Esophagus squamous epithelium (tissue), 5 donors: Measurements from ENCODE around the gene ZNF674. TPM values are rescaled to one million over a fixed set of nuclear protein-coding genes. Genes with fewer than 3 reads are reported as not detected.
"Not testable (repeated sequence)": the region's sequence is repeated elsewhere in the genome, so short reads cannot be mapped to it uniquely, and the experiment has no call there.

Source experiments
- DNase-seq: peaks from one replicate; lab custom pipeline; 2025; lab: John Stamatoyannopoulos, UW
- H3K27ac ChIP-seq, 4 donors: fragments of 200-600 bp; sonication (generic); one replicate each; pipeline ENCODE4 v1.5.1; 2016 to 2019; ENCODE audit warnings: mild to moderate bottlenecking in 1 of 4
- H3K27me3 ChIP-seq, 4 donors: fragments of 200-600 bp; sonication (generic); 1 replicate in 3 of 4; 2 replicates in 1 of 4; pipeline versions ENCODE4 v1.5.1 to v1.6.0; 2017 to 2021; ENCODE audit warnings: antibody characterized with exemption in 1 of 4
- H3K36me3 ChIP-seq, 3 donors: fragments of 200-600 bp; sonication (generic); one replicate each; pipeline ENCODE4 v1.5.1; 2016 to 2019
- H3K4me1 ChIP-seq, 3 donors: fragments of 200-600 bp; sonication (generic); one replicate each; pipeline ENCODE4 v1.5.1; 2017 to 2019
- H3K4me3 ChIP-seq, 4 donors: fragments of 200-600 bp; sonication (generic); 1 replicate in 3 of 4; 2 replicates in 1 of 4; pipeline ENCODE4 v1.5.1; 2016 to 2019; ENCODE audit warnings: mild to moderate bottlenecking in 2 of 4, moderate library complexity in 1 of 4
- H3K9me3 ChIP-seq, 3 donors: fragments of 200-600 bp; sonication (generic); one replicate each; pipeline ENCODE4 v1.5.1; 2016 to 2019
- POLR2A ChIP-seq, 4 donors: fragments of 450-650 bp; IDR thresholded peaks; one replicate each; pipeline ENCODE4 v1.6.1; 2017; ENCODE audit warnings: antibody characterized with exemption in 4 of 4, mild to moderate bottlenecking in 4 of 4, moderate library complexity in 3 of 4
- WGBS, 2 donors: methylation state at CpG; one replicate each; pipeline ENCODE4 v1.1.5; 2018; 5-methylcytosine and 5-hydroxymethylcytosine counted together
- intact Hi-C: fragments of 100-400 bp; cut with DNase I; formaldehyde crosslinking; loops from one replicate; pipeline ENCODE4 v1.15.0; 2022
- total RNA-seq, 4 donors: library from RNA; depleted of rRNA; stranded (reverse); fragments of >200 nt; gene quantifications; one replicate each; pipeline ENCODE4 v1.1.0, GENCODE V29; 2016
- TF ChIP-seq, protein P1 (sequence below), 6 experiments: fragments of 450-650 bp in 4 of 6; fragments of 200-600 bp in 2 of 6; sonication (generic) in 2 of 6; IDR thresholded peaks; one replicate each; pipeline ENCODE4 v1.5.1; 2016 to 2019; ENCODE audit warnings: antibody characterized with exemption in 6 of 6, mild to moderate bottlenecking in 4 of 6, moderate library complexity in 4 of 6
- donor health status: DM: yes; HTN: yes; CAD: no.

ZNF674 gene
- total RNA-seq, 4 donors from 2014 or later: 1.5 to 2.8 (median 2.4) TPM

DNA sequence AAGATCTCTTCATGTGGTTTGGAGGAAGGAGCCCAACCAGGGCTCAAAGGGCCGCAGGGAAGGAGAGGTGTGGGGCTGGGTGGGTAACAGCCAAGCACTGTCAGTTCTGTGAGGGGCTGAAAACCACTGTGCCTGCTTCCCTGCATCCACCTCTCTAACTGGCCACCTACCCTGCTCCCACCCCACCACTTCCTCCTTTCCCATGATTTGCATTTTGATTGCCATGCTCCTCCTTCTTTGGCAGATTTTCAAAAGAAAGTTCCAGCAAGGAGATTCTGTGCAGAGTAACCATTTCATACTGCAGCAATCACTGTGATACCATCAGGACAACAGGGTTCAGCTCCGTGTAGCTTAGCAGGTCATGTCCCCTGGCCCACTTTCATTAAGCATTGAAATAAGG lies 1.8 kb downstream of the ZNF674 start:
- 81 to 100% methylated on average over 2 of the region's 2 CpGs for WGBS, 2 donors
- Histone ChIP-seq H3K36me3 (peaks cover 0 to 13% (median 0%) of the 10 kb centered on the region in 3 donors), H3K27me3 (no peaks in the 10 kb centered on the region), H3K9me3 (no peaks in the 10 kb centered on the region), H3K4me1 (peaks cover 0 to 30% (median 5%) of the 10 kb centered on the region in 3 donors), H3K4me3 (no peak overlapping the region), H3K27ac (no peak overlapping the region)
- TF ChIP-seq POLR2A (IDR thresholded peaks at IDR 0.05): no peak
- TF ChIP-seq, protein P1, sequence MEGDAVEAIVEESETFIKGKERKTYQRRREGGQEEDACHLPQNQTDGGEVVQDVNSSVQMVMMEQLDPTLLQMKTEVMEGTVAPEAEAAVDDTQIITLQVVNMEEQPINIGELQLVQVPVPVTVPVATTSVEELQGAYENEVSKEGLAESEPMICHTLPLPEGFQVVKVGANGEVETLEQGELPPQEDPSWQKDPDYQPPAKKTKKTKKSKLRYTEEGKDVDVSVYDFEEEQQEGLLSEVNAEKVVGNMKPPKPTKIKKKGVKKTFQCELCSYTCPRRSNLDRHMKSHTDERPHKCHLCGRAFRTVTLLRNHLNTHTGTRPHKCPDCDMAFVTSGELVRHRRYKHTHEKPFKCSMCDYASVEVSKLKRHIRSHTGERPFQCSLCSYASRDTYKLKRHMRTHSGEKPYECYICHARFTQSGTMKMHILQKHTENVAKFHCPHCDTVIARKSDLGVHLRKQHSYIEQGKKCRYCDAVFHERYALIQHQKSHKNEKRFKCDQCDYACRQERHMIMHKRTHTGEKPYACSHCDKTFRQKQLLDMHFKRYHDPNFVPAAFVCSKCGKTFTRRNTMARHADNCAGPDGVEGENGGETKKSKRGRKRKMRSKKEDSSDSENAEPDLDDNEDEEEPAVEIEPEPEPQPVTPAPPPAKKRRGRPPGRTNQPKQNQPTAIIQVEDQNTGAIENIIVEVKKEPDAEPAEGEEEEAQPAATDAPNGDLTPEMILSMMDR (IDR thresholded peaks at IDR 0.05): no peak
- no peak for DNase-seq
- intact Hi-C loops: no loop called here

DNA sequence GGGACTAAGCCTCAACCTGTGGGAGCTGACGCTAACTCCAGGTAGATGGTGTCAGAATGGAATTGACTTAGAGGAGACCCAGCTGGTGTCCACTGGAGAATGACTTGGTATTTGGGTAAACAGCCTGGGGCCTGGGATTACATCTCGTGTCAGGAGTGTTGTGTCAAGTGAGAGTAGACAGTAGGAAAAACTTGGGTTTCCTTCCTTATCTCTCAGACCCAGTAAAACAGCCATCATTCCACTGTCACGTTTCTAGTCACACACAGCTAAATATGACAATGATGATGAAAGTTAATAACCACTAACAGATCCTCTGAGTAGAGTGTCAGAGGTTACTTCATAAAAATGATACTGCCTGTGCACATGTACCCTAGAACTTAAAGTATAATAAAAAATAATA lies 13.8 kb downstream of the ZNF674 start:
- Histone ChIP-seq H3K4me3 (no peak overlapping the region), H3K4me1 (no peaks in the 10 kb centered on the region), H3K27me3 (no peaks in the 10 kb centered on the region), H3K9me3 (no peaks in the 10 kb centered on the region), H3K27ac (no peak overlapping the region), H3K36me3 (no peaks in the 10 kb centered on the region)
- TF ChIP-seq, protein P1 (IDR thresholded peaks at IDR 0.05): no peak
- no peak for TF ChIP-seq POLR2A (IDR thresholded peaks at IDR 0.05)
- 44 to 50% methylated on average over 2 to 3 of the region's 3 CpGs for WGBS, 2 donors
- intact Hi-C loops: no loop called here
- DNase-seq: no peak

DNA sequence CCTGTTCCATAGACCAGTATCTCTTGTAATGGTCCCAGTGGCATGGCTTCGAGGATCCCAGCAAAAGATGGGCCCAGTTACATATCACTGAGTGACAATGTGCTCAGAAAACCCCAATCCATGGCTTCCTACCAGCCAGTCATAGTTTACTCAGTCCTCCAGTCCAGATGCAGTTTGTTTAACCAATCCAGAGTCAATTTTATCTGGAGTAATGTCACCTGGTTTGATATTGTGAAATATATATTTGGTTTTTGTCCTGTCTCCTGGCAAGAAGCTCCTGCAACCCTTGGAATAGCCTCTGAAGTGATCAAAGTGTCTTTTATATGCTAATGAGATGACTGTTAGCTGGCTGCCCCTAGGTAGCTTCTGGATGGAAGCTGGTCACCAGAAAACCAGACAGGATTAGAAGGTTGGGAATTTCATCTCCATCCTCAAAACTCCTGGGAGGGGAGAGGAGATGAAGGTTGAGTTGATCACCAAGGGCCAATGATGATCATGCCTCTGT lies 14.8 kb downstream of the ZNF674 start:
- H3K4me1 ChIP-seq, H3K27me3 ChIP-seq, H3K4me3 ChIP-seq, H3K36me3 ChIP-seq, H3K9me3 ChIP-seq, H3K27ac ChIP-seq, DNase-seq, intact Hi-C loops: not testable (repeated sequence)
- WGBS, 2 donors: no CpG with 5 or more reads among the region's 1 CpG

DNA sequence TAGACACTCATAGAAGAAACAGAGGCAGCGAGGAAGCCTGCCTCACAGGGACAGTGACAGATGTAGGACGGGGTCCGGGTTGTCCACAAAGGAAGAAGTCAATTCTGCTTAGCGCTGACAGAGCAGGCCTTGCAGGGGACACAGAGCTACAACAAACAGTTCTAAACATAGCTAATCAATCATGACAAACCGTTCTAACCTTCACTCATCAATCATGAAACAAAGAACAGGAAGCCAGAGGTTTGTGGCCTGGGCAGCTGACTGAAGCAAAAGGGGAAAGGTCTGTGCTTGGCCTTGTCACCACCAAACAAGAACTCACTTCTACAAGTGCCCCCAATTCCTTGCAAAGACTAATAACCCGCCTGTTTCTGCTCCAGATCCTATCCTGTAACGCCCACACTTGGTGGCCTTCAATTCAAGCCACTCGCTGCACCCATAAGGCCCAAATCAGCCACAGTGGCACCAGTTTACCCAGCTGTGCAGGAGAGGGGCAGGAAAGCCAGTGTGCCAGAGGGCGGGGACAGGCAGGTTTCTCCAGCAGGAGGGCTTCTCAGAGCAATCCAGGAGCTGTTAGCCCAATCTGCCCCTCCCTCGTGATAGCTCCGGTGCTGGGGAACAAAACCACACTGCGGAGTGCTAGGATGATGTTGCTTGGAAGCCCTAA lies 15.3 kb downstream of the ZNF674 start:
- intact Hi-C loops, H3K4me1 ChIP-seq, H3K36me3 ChIP-seq, DNase-seq, H3K4me3 ChIP-seq, H3K9me3 ChIP-seq, H3K27me3 ChIP-seq, H3K27ac ChIP-seq: not testable (repeated sequence)
- 64 to 81% methylated on average over 4 to 6 of the region's 12 CpGs for WGBS, 2 donors

DNA sequence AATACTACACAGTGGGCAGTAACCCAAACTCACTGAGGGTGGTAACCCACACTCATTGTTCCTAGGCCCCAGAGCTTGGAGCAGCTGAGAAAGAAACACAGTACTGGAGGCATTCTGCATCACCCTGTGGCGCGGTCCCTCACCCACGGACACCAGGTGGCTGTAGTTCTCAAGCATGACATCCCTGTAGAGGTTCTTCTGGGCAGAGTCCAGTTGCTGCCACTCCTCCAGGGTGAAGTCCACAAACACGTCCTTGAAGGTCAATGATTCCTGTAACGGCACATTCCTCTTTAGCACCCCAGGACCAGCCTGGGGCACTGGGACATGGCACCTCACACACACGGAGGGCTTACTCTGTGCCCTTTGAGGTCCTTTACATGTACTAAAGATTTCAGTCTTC lies 16.6 kb downstream of the ZNF674 start:
- intact Hi-C loops, H3K9me3 ChIP-seq, H3K27me3 ChIP-seq, H3K4me1 ChIP-seq, H3K4me3 ChIP-seq, H3K36me3 ChIP-seq, H3K27ac ChIP-seq, DNase-seq: not testable (repeated sequence)
- WGBS, 2 donors: 100% methylated on average over 2 of the region's 6 CpGs; no CpG with 5 or more reads in 1 of the 2 donors

DNA sequence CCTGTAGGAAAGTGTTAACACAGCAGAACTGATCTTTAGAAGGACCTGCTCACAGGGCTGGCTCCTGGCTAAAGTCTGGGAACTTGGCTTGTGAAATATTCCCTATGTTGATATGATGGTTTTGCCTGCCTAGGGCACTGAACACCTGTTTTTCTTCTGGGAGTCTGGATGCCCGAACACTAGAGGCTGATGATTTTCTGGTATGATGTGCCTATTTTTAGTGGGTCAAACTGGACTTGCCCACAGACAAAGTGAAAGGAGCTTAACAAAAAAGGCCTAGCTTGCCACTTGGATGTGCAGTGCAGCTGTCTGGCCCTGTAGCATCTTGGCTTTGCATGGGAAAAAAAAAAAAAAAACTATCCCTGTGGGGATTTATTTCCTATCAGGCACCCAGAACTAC lies 39.1 kb downstream of the ZNF674 start:
- DNase-seq: no peak
- WGBS, 2 donors: 83 to 100% methylated on average over 1 of the region's 1 CpG
- H3K9me3 ChIP-seq: peaks cover 0 to 18% (median 0%) of the 10 kb centered on the region in 3 donors
- peaks cover 0 to 47% (median 0%) of the 10 kb centered on the region in 3 donors for H3K36me3 ChIP-seq
- no peak overlapping the region for H3K4me3 ChIP-seq
- TF ChIP-seq, protein P1 (IDR thresholded peaks at IDR 0.05): no peak
- TF ChIP-seq POLR2A (IDR thresholded peaks at IDR 0.05): no peak
- H3K27ac ChIP-seq: no peak overlapping the region
- H3K4me1 ChIP-seq: no peaks in the 10 kb centered on the region
- H3K27me3 ChIP-seq: no peaks in the 10 kb centered on the region
- intact Hi-C loops: no loop called here
